DMS 273 (cell line): ENCODE data around the gene CDC34.
A peak's percentile ranks its signal among the peaks of the same experiment; 100 is the strongest.
"Not testable (repeated sequence)": the region's sequence is repeated elsewhere in the genome, so short reads cannot be mapped to it uniquely, and the experiment has no call there.

Experiments used
- DNase-seq: peaks from one replicate; lab custom pipeline; 2025; ENCODE audit not compliant: unreplicated experiment; lab: John Stamatoyannopoulos, UW

CDC34 gene

GRCh38 chr19:572140-572742 lies 40.7 kb downstream of the CDC34 start, which contains the start of gene BSG:
Gene BSG (plus strand): TSS chr19:572596. CDS start chr19:572635, 39 bp downstream.
- peak; percentile 100 for DNase-seq

- DNase-seq = peak; percentile 82
These were observed 41.4 kb downstream of the CDC34 start for GRCh38 chr19:572743-573518.

GRCh38 chr19:573519-573825 lies 41.9 kb downstream of the CDC34 start:
- no peak for DNase-seq

- DNase-seq = peak; percentile 60
These were observed 43.3 kb downstream of the CDC34 start for GRCh38 chr19:574658-575526.

- DNase-seq = peak; percentile 45
These were observed 44.3 kb downstream of the CDC34 start for GRCh38 chr19:575527-576506.

GRCh38 chr19:576768-577438 lies 45.3 kb downstream of the CDC34 start:
- no peak for DNase-seq

GRCh38 chr19:577439-578392 lies 46.2 kb downstream of the CDC34 start:
- no peak for DNase-seq

GRCh38 chr19:579111-579841 lies 47.7 kb downstream of the CDC34 start:
- no peak for DNase-seq

- no peak for DNase-seq
These were observed 48.2 kb downstream of the CDC34 start for GRCh38 chr19:579842-580155.

- DNase-seq = no peak
These were observed 48.8 kb downstream of the CDC34 start for GRCh38 chr19:580274-580835.

- no peak for DNase-seq
These were observed 50.0 kb downstream of the CDC34 start for GRCh38 chr19:581399-582111.

GRCh38 chr19:582497-583197 lies 51.1 kb downstream of the CDC34 start:
- DNase-seq = no peak

GRCh38 chr19:583198-583967 lies 51.8 kb downstream of the CDC34 start:
- no peak for DNase-seq

GRCh38 chr19:583968-584239 lies 52.3 kb downstream of the CDC34 start:
- DNase-seq = peak; percentile 62

- peak; percentile 87 for DNase-seq
These were observed 52.9 kb downstream of the CDC34 start for GRCh38 chr19:584240-585001.

- not testable (repeated sequence) for DNase-seq
These were observed 53.6 kb downstream of the CDC34 start for GRCh38 chr19:585146-585545.
